ENCODE data around the gene ANKRD39. TPM values are rescaled to one million over a fixed set of nuclear protein-coding genes. Genes with fewer than 3 reads are reported as not detected.

ANKRD39 gene
- total and polyA plus RNA-seq, 2 of the 4 experiments (the other 2 are of a cell fraction), result 12.5 to 17.0 TPM

DNA sequence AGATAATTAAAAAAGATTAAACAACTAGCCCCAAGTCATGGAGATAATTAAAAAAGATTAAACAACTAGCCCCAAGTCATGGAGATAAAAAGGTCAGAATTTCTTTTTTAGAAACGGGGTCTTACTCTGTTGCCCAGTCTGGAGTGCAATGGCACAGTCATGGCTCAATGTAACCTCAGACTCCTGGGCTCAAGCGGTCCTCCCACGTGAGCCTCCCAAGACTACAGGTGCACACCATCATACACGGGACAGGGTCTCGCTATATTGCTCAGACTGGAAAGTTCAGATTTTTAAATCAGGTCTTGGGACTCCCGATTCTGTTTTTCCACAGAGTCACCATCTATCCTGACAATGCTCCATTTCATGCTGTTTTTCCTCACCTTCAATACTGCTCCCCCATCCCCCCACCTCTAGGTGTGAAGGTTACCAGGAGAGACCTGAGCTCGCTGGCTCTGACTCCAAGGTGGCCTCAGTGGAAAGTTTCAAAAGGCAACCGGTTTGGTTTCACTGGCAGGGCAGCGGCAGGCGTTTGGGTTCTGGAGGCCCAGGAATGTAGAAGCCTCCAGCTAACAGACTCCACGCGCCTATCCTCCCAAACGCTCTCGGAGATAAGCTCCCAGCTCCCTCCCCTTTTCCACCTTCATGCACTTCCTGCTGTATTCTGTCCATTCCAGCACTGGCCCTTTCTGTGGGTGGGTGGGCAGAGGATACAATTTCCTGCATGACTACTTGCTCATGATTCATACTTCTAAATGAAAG lies 15.0 kb upstream of the ANKRD39 start:
- no peak overlapping the region for H3K56ac ChIP-seq (ENCODE audit: extremely low read depth, insufficient read depth, low read length)
- H3K4me1 ChIP-seq (ENCODE audit: control insufficient read depth, insufficient read depth, low read length), result peaks cover 11% of the 10 kb centered on the region
- no peak overlapping the region for H2BK5ac ChIP-seq (ENCODE audit: low read depth, low read length, poor library complexity, severe bottlenecking)
- dilution Hi-C loops (cut with HindIII; ENCODE audit: low sequenced_read_pairs, unreplicated experiment), result no loop called here
- H2AFZ ChIP-seq (replicated peaks; ENCODE audit: low read length, poor library complexity), result peak overlapping the region; percentile 83
- no peak overlapping the region for H4K5ac ChIP-seq (ENCODE audit: low read depth, low read length)
- ATAC-seq (ENCODE audit: low read depth) (no peak), DNase-seq (peak; percentile 70)
- no peak overlapping the region for H2BK20ac ChIP-seq (ENCODE audit: low read depth, low read length)
- H3K36me3 ChIP-seq (ENCODE audit: control insufficient read depth, insufficient read depth, low read length), result no peaks in the 10 kb centered on the region
- H4K91ac ChIP-seq (ENCODE audit: insufficient read depth, low read depth, low read length), result no peak overlapping the region
- no peak overlapping the region for H3K9ac ChIP-seq (ENCODE audit: low read depth, low read length)
- H3K14ac ChIP-seq (replicated peaks; ENCODE audit: low read depth, low read length), result 0 out of 2 replicates have a peak overlapping the region, but pooled peaks have one; percentile 35
- in situ Hi-C loops (cut with MboI; ENCODE audit: low sequenced_read_pairs), result loop anchor here (25.0 kb wide), 1 partner anchor 240 kb away; the partner anchor contains the start of gene ANKRD36
- H3K4me3 ChIP-seq (ENCODE audit: insufficient read depth, low read depth, low read length), result no peak overlapping the region
- H2BK120ac ChIP-seq (ENCODE audit: low read depth, low read length), result no peak overlapping the region
- H3K79me1 ChIP-seq (ENCODE audit: low read depth in 1 of 2, low read length in 2 of 2), result peaks cover 0 to 7% of the 10 kb centered on the region in 2 experiments; a peak in 2 of 4 replicates
- H3K4me2 ChIP-seq (ENCODE audit: low read depth, low read length), result no peak overlapping the region
- no peak overlapping the region for H3K23ac ChIP-seq (ENCODE audit: low read depth, low read length)
- no peak overlapping the region for H4K8ac ChIP-seq (ENCODE audit: low read depth in 2 of 2, low read length in 2 of 2)
- BruUV-seq (replicated peaks), result no TSS peak
- POLR2A ChIA-PET (ENCODE audit: unreplicated experiment), result no interaction called here
- peaks cover 5% of the 10 kb centered on the region; the same call in 1 of the 2 replicates for H4K20me1 ChIP-seq (ENCODE audit: insufficient read depth, low read length)
- H3K4ac ChIP-seq (ENCODE audit: low read depth, low read length), result no peak overlapping the region
- no peak overlapping the region for H2BK15ac ChIP-seq (ENCODE audit: low read depth, low read length)
- 66% methylated on average over 8 of the region's 14 CpGs; no CpG with 5 or more reads in 1 of the 2 experiments for WGBS, 2 experiments (ENCODE audit: extremely low coverage in 2 of 2, insufficient read length in 1 of 2)
- CTCF ChIA-PET, result interaction anchor here (0.5 kb wide), 1 partner anchor 249 kb away, joined by 3 read pairs; no protein-coding TSS in a partner anchor
- peak overlapping the region; percentile 58 for H2AK9ac ChIP-seq (replicated peaks; ENCODE audit: low read depth, low read length, poor library complexity)
- H3K18ac ChIP-seq (ENCODE audit: low read depth, low read length), result no peak overlapping the region
- no peaks in the 10 kb centered on the region; the same call in 1 of the 2 replicates for H3K9me1 ChIP-seq (ENCODE audit: insufficient read depth, low read length)
- no peak overlapping the region for H3K27ac ChIP-seq (ENCODE audit: insufficient read depth, low read length)
- H3K9me3 ChIP-seq (ENCODE audit: control insufficient read depth, insufficient read depth, low read length), result no peaks in the 10 kb centered on the region
- H2AK5ac ChIP-seq (ENCODE audit: low read depth, low read length), result no peak overlapping the region
- intact Hi-C loops (cut with micrococcal nuclease), result no loop called here
- no peaks in the 10 kb centered on the region for H3K27me3 ChIP-seq (ENCODE audit: control insufficient read depth, insufficient read depth, low read length)
- TF ChIP-seq MXI1 (IDR thresholded peaks at IDR 0.05; ENCODE audit: borderline replicate concordance, low read depth, low read length), result no peak
- no peak for TF ChIP-seq RAD21 (IDR thresholded peaks at IDR 0.05; ENCODE audit: low read length)
- TF ChIP-seq SMC3 (IDR thresholded peaks at IDR 0.05; ENCODE audit: low read depth, low read length), result no peak
- TF ChIP-seq CHD1 (IDR thresholded peaks at IDR 0.05; ENCODE audit: low read depth, low read length), result no peak
- TF ChIP-seq, protein P1, sequence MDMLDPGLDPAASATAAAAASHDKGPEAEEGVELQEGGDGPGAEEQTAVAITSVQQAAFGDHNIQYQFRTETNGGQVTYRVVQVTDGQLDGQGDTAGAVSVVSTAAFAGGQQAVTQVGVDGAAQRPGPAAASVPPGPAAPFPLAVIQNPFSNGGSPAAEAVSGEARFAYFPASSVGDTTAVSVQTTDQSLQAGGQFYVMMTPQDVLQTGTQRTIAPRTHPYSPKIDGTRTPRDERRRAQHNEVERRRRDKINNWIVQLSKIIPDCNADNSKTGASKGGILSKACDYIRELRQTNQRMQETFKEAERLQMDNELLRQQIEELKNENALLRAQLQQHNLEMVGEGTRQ (IDR thresholded peaks at IDR 0.05; ENCODE audit: low read depth, low read length), result no peak
- TF ChIP-seq FOS (IDR thresholded peaks at IDR 0.05; ENCODE audit: low read depth, low read length), result no peak
- no peak for TF ChIP-seq BHLHE40 (IDR thresholded peaks at IDR 0.05; ENCODE audit: low read depth, low read length)
- TF ChIP-seq CEBPB (IDR thresholded peaks at IDR 0.05; ENCODE audit: low read depth, low read length), result no peak
- TF ChIP-seq NFE2L2 (IDR thresholded peaks at IDR 0.05; ENCODE audit: low read depth, low read length), result no peak
- no peak for TF ChIP-seq RFX5 (IDR thresholded peaks at IDR 0.05; ENCODE audit: low read depth, low read length)
- TF ChIP-seq MAFK (IDR thresholded peaks at IDR 0.05; ENCODE audit: low read depth, low read length), result no peak
- TF ChIP-seq, protein P2, sequence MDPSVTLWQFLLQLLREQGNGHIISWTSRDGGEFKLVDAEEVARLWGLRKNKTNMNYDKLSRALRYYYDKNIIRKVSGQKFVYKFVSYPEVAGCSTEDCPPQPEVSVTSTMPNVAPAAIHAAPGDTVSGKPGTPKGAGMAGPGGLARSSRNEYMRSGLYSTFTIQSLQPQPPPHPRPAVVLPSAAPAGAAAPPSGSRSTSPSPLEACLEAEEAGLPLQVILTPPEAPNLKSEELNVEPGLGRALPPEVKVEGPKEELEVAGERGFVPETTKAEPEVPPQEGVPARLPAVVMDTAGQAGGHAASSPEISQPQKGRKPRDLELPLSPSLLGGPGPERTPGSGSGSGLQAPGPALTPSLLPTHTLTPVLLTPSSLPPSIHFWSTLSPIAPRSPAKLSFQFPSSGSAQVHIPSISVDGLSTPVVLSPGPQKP (IDR thresholded peaks at IDR 0.05; ENCODE audit: borderline replicate concordance, low read depth, low read length), result no peak
- TF ChIP-seq, protein P3, sequence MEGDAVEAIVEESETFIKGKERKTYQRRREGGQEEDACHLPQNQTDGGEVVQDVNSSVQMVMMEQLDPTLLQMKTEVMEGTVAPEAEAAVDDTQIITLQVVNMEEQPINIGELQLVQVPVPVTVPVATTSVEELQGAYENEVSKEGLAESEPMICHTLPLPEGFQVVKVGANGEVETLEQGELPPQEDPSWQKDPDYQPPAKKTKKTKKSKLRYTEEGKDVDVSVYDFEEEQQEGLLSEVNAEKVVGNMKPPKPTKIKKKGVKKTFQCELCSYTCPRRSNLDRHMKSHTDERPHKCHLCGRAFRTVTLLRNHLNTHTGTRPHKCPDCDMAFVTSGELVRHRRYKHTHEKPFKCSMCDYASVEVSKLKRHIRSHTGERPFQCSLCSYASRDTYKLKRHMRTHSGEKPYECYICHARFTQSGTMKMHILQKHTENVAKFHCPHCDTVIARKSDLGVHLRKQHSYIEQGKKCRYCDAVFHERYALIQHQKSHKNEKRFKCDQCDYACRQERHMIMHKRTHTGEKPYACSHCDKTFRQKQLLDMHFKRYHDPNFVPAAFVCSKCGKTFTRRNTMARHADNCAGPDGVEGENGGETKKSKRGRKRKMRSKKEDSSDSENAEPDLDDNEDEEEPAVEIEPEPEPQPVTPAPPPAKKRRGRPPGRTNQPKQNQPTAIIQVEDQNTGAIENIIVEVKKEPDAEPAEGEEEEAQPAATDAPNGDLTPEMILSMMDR (conservative IDR thresholded peaks at IDR 0.05; ENCODE audit: low read depth, low read length), result no peak
- no peak for TF ChIP-seq RCOR1 (IDR thresholded peaks at IDR 0.05; ENCODE audit: insufficient replicate concordance, low read length)

Measured in IMR-90 (cell line).